Uterus (tissue), 2 donors: ENCODE data around the gene VPS35.

Source experiments
- POLR2A ChIP-seq, 2 donors: fragments of 450-650 bp; IDR thresholded peaks; one replicate each; pipeline ENCODE4 v1.6.1; 2016; ENCODE audit warnings: antibody characterized with exemption in 2 of 2, mild to moderate bottlenecking in 1 of 2, moderate library complexity in 1 of 2
- TF ChIP-seq, protein P1 (sequence below), 4 experiments: fragments of 200-600 bp in 2 of 4; fragments of 450-650 bp in 2 of 4; sonication (generic) in 2 of 4; IDR thresholded peaks; one replicate each; pipeline ENCODE4 v1.5.1; 2016 to 2019; ENCODE audit warnings: antibody characterized with exemption in 4 of 4, mild to moderate bottlenecking in 2 of 4, moderate library complexity in 1 of 4

DNA sequence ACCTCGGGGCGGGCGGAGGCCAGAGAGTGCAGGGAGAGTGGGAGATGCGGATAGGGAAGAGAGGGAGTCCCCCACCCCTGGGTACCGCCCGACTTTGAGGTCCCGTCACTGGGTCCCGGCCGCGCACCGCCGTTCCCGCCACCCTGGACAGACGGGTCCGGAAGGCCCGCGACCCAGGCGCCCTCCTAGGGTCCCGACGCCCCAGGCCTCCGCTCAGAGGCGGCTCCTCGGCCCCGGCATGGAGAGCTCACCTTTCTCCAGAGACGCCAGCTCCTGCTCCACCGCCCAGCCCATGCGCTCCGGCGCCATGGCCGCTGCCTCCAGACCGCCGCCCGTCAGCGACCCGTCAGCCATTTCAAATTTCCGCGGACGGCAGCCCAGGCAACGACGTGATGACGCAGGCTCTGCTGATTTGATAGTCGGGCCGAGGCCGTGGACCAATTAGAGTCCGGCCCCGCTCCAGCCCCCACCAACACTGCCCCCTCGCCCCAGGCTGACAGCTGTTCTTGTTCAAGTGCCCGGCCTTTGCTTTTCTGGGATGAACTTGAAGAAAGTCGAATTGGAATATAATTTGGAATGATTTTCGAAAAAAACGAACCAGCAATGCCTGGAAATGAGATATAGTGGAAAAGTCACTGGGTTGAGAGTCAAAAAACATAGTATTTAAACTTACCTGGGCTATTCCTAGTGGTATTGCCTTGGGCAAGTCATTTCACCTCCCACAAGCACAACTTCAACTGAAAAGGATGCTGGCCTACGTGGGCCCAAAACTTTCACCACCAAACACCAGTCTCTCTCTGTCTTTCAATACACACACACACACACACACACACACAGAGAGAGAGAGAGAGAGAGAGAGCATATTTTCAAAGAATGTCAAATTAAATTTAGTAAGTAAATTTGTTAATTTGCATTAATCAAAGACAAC, 67.7 kb downstream of the VPS35 start, which contains the start of gene SHCBP1:
- TF ChIP-seq, protein P1, sequence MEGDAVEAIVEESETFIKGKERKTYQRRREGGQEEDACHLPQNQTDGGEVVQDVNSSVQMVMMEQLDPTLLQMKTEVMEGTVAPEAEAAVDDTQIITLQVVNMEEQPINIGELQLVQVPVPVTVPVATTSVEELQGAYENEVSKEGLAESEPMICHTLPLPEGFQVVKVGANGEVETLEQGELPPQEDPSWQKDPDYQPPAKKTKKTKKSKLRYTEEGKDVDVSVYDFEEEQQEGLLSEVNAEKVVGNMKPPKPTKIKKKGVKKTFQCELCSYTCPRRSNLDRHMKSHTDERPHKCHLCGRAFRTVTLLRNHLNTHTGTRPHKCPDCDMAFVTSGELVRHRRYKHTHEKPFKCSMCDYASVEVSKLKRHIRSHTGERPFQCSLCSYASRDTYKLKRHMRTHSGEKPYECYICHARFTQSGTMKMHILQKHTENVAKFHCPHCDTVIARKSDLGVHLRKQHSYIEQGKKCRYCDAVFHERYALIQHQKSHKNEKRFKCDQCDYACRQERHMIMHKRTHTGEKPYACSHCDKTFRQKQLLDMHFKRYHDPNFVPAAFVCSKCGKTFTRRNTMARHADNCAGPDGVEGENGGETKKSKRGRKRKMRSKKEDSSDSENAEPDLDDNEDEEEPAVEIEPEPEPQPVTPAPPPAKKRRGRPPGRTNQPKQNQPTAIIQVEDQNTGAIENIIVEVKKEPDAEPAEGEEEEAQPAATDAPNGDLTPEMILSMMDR (IDR thresholded peaks at IDR 0.05), result no peak
- TF ChIP-seq POLR2A (IDR thresholded peaks at IDR 0.05), result no peak
